ENCODE results near the gene KIFBP.
"Not testable (repeated sequence)": the region's sequence is repeated elsewhere in the genome, so short reads cannot be mapped to it uniquely, and the experiment has no call there.

The KIFBP gene

DNA sequence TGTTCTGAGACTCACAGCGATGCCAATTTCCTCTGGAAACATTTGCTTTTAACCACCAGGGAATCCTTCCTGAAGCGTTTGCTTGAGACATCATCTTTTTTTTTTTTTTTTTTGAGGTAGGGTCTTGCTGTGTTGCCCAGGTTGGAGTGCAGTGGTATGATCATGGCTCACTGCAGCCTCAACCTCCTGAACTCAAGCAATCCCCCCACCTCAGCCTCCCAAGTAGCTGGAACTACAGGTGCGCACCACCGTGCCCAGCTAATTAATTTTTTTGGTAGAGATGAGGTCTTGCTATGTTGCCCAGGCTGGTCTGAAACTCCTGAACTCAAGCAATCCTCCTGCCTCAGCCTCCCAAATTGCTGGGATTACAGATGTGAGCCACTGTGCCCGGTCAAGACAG is 52.3 kb downstream of the KIFBP start:
- not testable (repeated sequence) for H3K9me3 ChIP-seq (ENCODE audit: control insufficient read depth in 1 of 2, low read length in 2 of 2); H3K27me3 ChIP-seq (ENCODE audit: low read depth, low read length); H3K27ac ChIP-seq (ENCODE audit: low read length); H3K4me3 ChIP-seq (ENCODE audit: low read depth in 1 of 2, low read length in 2 of 2); H3K4me1 ChIP-seq (ENCODE audit: control insufficient read depth in 1 of 2, insufficient read depth in 2 of 2, low read length in 2 of 2); H3K36me3 ChIP-seq (ENCODE audit: control insufficient read depth in 1 of 2, insufficient read depth in 2 of 2, low read length in 2 of 2)

- Histone ChIP-seq H3K27me3 (ENCODE audit: low read depth, low read length) (no peaks in the 10 kb centered on the region), H3K36me3 (ENCODE audit: control insufficient read depth in 1 of 2, insufficient read depth in 2 of 2, low read length in 2 of 2) (no peaks in the 10 kb centered on the region), H3K4me1 (ENCODE audit: control insufficient read depth in 1 of 2, insufficient read depth in 2 of 2, low read length in 2 of 2) (no peaks in the 10 kb centered on the region), H3K27ac (ENCODE audit: low read length) (no peak overlapping the region), H3K9me3 (ENCODE audit: control insufficient read depth in 1 of 2, low read length in 2 of 2) (no peaks in the 10 kb centered on the region), H3K4me3 (ENCODE audit: low read depth in 1 of 2, low read length in 2 of 2) (no peak overlapping the region)
Measured at GRCh38 chr10:69042417-69042816, 53.8 kb downstream of the KIFBP start.

- Histone ChIP-seq H3K36me3 (ENCODE audit: control insufficient read depth in 1 of 2, insufficient read depth in 2 of 2, low read length in 2 of 2) (no peaks in the 10 kb centered on the region), H3K4me1 (ENCODE audit: control insufficient read depth in 1 of 2, insufficient read depth in 2 of 2, low read length in 2 of 2) (no peaks in the 10 kb centered on the region), H3K27ac (ENCODE audit: low read length) (no peak overlapping the region), H3K9me3 (ENCODE audit: control insufficient read depth in 1 of 2, low read length in 2 of 2) (no peaks in the 10 kb centered on the region), H3K4me3 (ENCODE audit: low read depth in 1 of 2, low read length in 2 of 2) (no peak overlapping the region), H3K27me3 (ENCODE audit: low read depth, low read length) (no peaks in the 10 kb centered on the region)
Measured at GRCh38 chr10:69042838-69043237, 54.2 kb downstream of the KIFBP start.

- Histone ChIP-seq H3K9me3 (ENCODE audit: control insufficient read depth in 1 of 2, low read length in 2 of 2) (no peaks in the 10 kb centered on the region), H3K27ac (ENCODE audit: low read length) (peak overlapping the region; percentile 58), H3K27me3 (ENCODE audit: low read depth, low read length) (no peaks in the 10 kb centered on the region), H3K4me1 (ENCODE audit: control insufficient read depth in 1 of 2, insufficient read depth in 2 of 2, low read length in 2 of 2) (no peaks in the 10 kb centered on the region), H3K4me3 (ENCODE audit: low read depth in 1 of 2, low read length in 2 of 2) (no peak overlapping the region), H3K36me3 (ENCODE audit: control insufficient read depth in 1 of 2, insufficient read depth in 2 of 2, low read length in 2 of 2) (no peaks in the 10 kb centered on the region)
Measured at GRCh38 chr10:69043931-69044531, 55.4 kb downstream of the KIFBP start.

- H3K27ac ChIP-seq (ENCODE audit: low read length), result peak overlapping the region; percentile 58
- H3K9me3 ChIP-seq (ENCODE audit: control insufficient read depth in 1 of 2, low read length in 2 of 2), result no peaks in the 10 kb centered on the region
- H3K36me3 ChIP-seq (ENCODE audit: control insufficient read depth in 1 of 2, insufficient read depth in 2 of 2, low read length in 2 of 2), result no peaks in the 10 kb centered on the region
- H3K4me3 ChIP-seq (ENCODE audit: low read depth in 1 of 2, low read length in 2 of 2), result no peak overlapping the region
- no peaks in the 10 kb centered on the region for H3K4me1 ChIP-seq (ENCODE audit: control insufficient read depth in 1 of 2, insufficient read depth in 2 of 2, low read length in 2 of 2)
- H3K27me3 ChIP-seq (ENCODE audit: low read depth, low read length), result no peaks in the 10 kb centered on the region
Measured at GRCh38 chr10:69044546-69044945, 55.9 kb downstream of the KIFBP start.

GRCh38 chr10:69045441-69046300 is 57.1 kb downstream of the KIFBP start:
- Histone ChIP-seq H3K36me3 (ENCODE audit: control insufficient read depth in 1 of 2, insufficient read depth in 2 of 2, low read length in 2 of 2) (no peaks in the 10 kb centered on the region), H3K4me1 (ENCODE audit: control insufficient read depth in 1 of 2, insufficient read depth in 2 of 2, low read length in 2 of 2) (no peaks in the 10 kb centered on the region), H3K27me3 (ENCODE audit: low read depth, low read length) (no peaks in the 10 kb centered on the region), H3K27ac (ENCODE audit: low read length) (peak overlapping the region; percentile 89), H3K9me3 (ENCODE audit: control insufficient read depth in 1 of 2, low read length in 2 of 2) (no peaks in the 10 kb centered on the region), H3K4me3 (ENCODE audit: low read depth in 1 of 2, low read length in 2 of 2) (no peak overlapping the region)

DNA sequence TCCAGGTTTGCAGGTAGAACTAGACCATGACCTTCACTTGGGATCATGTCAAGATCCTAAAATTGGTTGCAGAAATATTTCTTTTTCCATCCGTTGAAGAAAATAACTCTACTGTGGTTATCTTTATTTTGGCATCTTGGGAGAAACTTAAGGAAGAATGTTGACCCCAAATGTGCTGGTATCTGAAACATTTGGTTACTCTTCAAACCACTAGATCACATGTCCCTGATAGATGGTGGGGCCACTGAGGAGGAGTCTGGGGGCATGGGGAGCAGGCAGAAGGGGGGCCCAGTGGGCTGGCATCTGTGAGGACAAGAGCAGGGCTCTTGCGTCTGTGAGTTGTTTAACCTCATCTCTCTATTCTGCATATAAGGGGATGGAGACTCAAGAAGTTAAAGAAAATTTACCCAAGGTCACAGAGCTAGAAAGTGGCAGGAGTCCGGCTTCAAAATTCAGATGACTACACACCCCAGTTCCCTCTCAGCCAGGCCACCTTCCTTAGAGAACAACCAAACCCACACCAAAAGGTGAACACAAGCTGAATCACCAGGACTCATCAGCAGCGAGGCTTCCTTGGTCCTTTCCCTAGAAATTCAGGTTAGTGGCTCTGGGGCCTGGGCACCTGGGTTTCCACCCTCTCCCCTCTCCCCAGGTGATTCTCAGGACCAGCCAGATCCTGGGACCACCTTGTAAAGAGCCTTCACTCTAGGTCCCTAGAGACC is 58.7 kb downstream of the KIFBP start:
- peak overlapping the region; percentile 37 for H3K27ac ChIP-seq (ENCODE audit: low read length)
- H3K27me3 ChIP-seq (ENCODE audit: low read depth, low read length), result no peaks in the 10 kb centered on the region
- no peaks in the 10 kb centered on the region for H3K9me3 ChIP-seq (ENCODE audit: control insufficient read depth in 1 of 2, low read length in 2 of 2)
- H3K36me3 ChIP-seq (ENCODE audit: control insufficient read depth in 1 of 2, insufficient read depth in 2 of 2, low read length in 2 of 2), result no peaks in the 10 kb centered on the region
- no peak overlapping the region for H3K4me3 ChIP-seq (ENCODE audit: low read depth in 1 of 2, low read length in 2 of 2)
- H3K4me1 ChIP-seq (ENCODE audit: control insufficient read depth in 1 of 2, insufficient read depth in 2 of 2, low read length in 2 of 2), result no peaks in the 10 kb centered on the region

GRCh38 chr10:69048103-69048502 is 59.5 kb downstream of the KIFBP start:
- no peaks in the 10 kb centered on the region for H3K36me3 ChIP-seq (ENCODE audit: control insufficient read depth in 1 of 2, insufficient read depth in 2 of 2, low read length in 2 of 2)
- H3K9me3 ChIP-seq (ENCODE audit: control insufficient read depth in 1 of 2, low read length in 2 of 2), result no peaks in the 10 kb centered on the region
- H3K4me3 ChIP-seq (ENCODE audit: low read depth in 1 of 2, low read length in 2 of 2), result no peak overlapping the region
- no peaks in the 10 kb centered on the region for H3K27me3 ChIP-seq (ENCODE audit: low read depth, low read length)
- H3K27ac ChIP-seq (ENCODE audit: low read length), result no peak overlapping the region
- H3K4me1 ChIP-seq (ENCODE audit: control insufficient read depth in 1 of 2, insufficient read depth in 2 of 2, low read length in 2 of 2), result no peaks in the 10 kb centered on the region

DNA sequence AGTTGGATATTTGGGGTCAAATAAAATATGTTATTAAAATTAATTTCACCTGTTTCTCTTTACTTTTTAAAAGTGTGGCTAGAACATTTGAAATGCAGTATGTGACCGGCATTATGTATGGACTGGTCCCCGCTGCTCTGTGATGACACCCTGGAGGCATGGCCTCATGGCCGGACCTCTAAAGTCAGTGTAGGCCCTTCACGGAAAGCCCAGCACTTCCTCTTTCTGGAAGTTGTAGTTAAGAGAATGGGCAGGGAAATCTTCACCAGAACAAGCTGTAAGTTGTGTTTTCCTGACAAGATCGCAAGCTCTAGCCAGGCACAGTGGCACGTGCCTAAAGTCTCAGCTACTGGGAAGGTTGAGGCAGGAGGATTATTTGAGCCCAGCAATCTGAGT is 61.0 kb downstream of the KIFBP start:
- H3K9me3 ChIP-seq (ENCODE audit: control insufficient read depth in 1 of 2, low read length in 2 of 2), result no peaks in the 10 kb centered on the region
- peak overlapping the region; percentile 14 for H3K27ac ChIP-seq (ENCODE audit: low read length)
- no peak overlapping the region for H3K4me3 ChIP-seq (ENCODE audit: low read depth in 1 of 2, low read length in 2 of 2)

DNA sequence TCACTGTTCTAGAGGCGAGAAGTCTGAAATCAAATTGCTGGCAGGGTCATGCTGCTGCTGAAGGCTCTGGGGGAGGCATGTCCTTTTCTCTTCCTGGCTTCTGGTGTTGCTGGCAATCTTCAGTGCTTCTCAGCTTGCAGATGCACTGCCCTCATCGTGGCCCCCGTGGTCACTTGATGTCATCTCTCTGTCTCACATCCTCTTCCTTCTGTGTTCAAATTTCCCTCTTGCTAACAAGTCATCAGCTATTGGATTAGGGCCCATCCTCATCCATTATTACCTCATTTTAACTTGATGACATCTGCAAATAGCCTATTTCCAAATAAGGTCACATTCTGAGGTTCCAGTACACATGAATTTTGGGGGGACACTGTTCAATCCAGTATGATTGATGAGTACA is 62.7 kb downstream of the KIFBP start:
- H3K4me1 ChIP-seq (ENCODE audit: control insufficient read depth in 1 of 2, insufficient read depth in 2 of 2, low read length in 2 of 2), result peaks cover 0 to under 1% of the 10 kb centered on the region in 2 donors
- H3K27ac ChIP-seq (ENCODE audit: low read length), result peak overlapping the region; percentile 68

More for the DNA sequence above, 61.0 kb downstream of the KIFBP start:
- H3K36me3 ChIP-seq (ENCODE audit: control insufficient read depth in 1 of 2, insufficient read depth in 2 of 2, low read length in 2 of 2), result no peaks in the 10 kb centered on the region
- no peaks in the 10 kb centered on the region for H3K4me1 ChIP-seq (ENCODE audit: control insufficient read depth in 1 of 2, insufficient read depth in 2 of 2, low read length in 2 of 2)
- no peaks in the 10 kb centered on the region for H3K27me3 ChIP-seq (ENCODE audit: low read depth, low read length)

GRCh38 chr10:69051710-69052487 is 63.3 kb downstream of the KIFBP start:
- Histone ChIP-seq H3K4me1 (ENCODE audit: control insufficient read depth in 1 of 2, insufficient read depth in 2 of 2, low read length in 2 of 2) (peaks cover 0 to 3% of the 10 kb centered on the region in 2 donors), H3K36me3 (ENCODE audit: control insufficient read depth in 1 of 2, insufficient read depth in 2 of 2, low read length in 2 of 2) (no peaks in the 10 kb centered on the region), H3K4me3 (ENCODE audit: low read depth in 1 of 2, low read length in 2 of 2) (no peak overlapping the region), H3K9me3 (ENCODE audit: control insufficient read depth in 1 of 2, low read length in 2 of 2) (no peaks in the 10 kb centered on the region), H3K27ac (ENCODE audit: low read length) (peak overlapping the region; percentile 68), H3K27me3 (ENCODE audit: low read depth, low read length) (no peaks in the 10 kb centered on the region)

More for the DNA sequence above, 62.7 kb downstream of the KIFBP start:
- H3K4me3 ChIP-seq (ENCODE audit: low read depth in 1 of 2, low read length in 2 of 2), result no peak overlapping the region
- no peaks in the 10 kb centered on the region for H3K27me3 ChIP-seq (ENCODE audit: low read depth, low read length)
- no peaks in the 10 kb centered on the region for H3K36me3 ChIP-seq (ENCODE audit: control insufficient read depth in 1 of 2, insufficient read depth in 2 of 2, low read length in 2 of 2)
- H3K9me3 ChIP-seq (ENCODE audit: control insufficient read depth in 1 of 2, low read length in 2 of 2), result no peaks in the 10 kb centered on the region
